Endothelial cell of umbilical vein (primary cell): ENCODE measurements around the gene SNX25. TPM values are rescaled to one million over a fixed set of nuclear protein-coding genes. Genes with fewer than 3 reads are reported as not detected.

Experiments
- BruUV-seq: library from RNA; stranded (reverse); fragments of 400-500 nt; replicated peaks from 2 replicates; lab custom pipeline; 2021; lab: Mats Ljungman, UMichigan
- CTCF ChIA-PET: fragments of 300-600, 350-600 bp; sonication (Branson Sonifier 250); formaldehyde crosslinking; loops from one replicate; lab custom pipeline; 2021; ENCODE audit warnings: antibody characterized with exemption, inconsistent platforms; lab: Charles Lee
- POLR2A ChIA-PET: fragments of 300-600, 350-600 bp; sonication (Branson Sonifier 250); formaldehyde crosslinking; loops from one replicate; lab custom pipeline; 2021; ENCODE audit warnings: antibody characterized with exemption, inconsistent platforms; lab: Charles Lee
- DNase-seq: peaks from one replicate; pipeline ENCODE4 v3.0.0-alpha.2; 2011; ENCODE audit warnings: low read depth, low spot score
- FAIRE-seq: peaks from 2 replicates; lab custom pipeline; 2011; peaks lifted over from hg19 to GRCh38; lab: Jason Lieb, UNC
- H2AFZ ChIP-seq: 2 replicates; pipeline ENCODE4 v1.6.0; 2012; ENCODE audit warnings: low read depth, low read length, control low read depth, inconsistent platforms
- H3K27ac ChIP-seq: 2 replicates; pipeline ENCODE4 v1.5.1; 2011; ENCODE audit warnings: low read depth, mild to moderate bottlenecking, control low read depth, low read length, moderate library complexity; ENCODE audit not compliant: insufficient read depth
- H3K27me3 ChIP-seq, 2 experiments: 2 replicates each; pipeline versions ENCODE4 v1.6.0 to v1.6.1; 2011; ENCODE audit warnings: low read length in 2 of 2, mixed read lengths in 1 of 2; ENCODE audit not compliant: control insufficient read depth in 2 of 2, insufficient read depth in 2 of 2
- H3K36me3 ChIP-seq, 2 experiments: 2 replicates in 1 of 2; 3 replicates in 1 of 2; pipeline ENCODE4 v1.5.1; 2011; ENCODE audit warnings: low read length in 2 of 2, mild to moderate bottlenecking in 1 of 2, moderate library complexity in 1 of 2; ENCODE audit not compliant: control insufficient read depth in 2 of 2, insufficient read depth in 2 of 2; ENCODE audit errors: extremely low read depth in 1 of 2
- H3K4me1 ChIP-seq: 3 replicates; pipeline ENCODE4 v1.5.1; 2011; ENCODE audit warnings: mild to moderate bottlenecking, low read length; ENCODE audit not compliant: control insufficient read depth, insufficient read depth; ENCODE audit errors: extremely low read depth
- H3K4me2 ChIP-seq: 2 replicates; pipeline ENCODE4 v1.6.1; 2011; ENCODE audit warnings: low read length, control low read depth, mixed read lengths; ENCODE audit not compliant: insufficient read depth
- H3K4me3 ChIP-seq, 3 experiments: fragments of 200-600 bp in 1 of 3; sonication (generic), shearing (Covaris generic) in 1 of 3; replicated peaks in 1 of 3; 2 replicates each; pipeline ENCODE4 v1.5.1; 2011 to 2016; ENCODE audit warnings: control low read depth in 3 of 3, low read length in 3 of 3, mild to moderate bottlenecking in 2 of 3, inconsistent platforms in 1 of 3, low read depth in 1 of 3, moderate library complexity in 1 of 3; ENCODE audit not compliant: insufficient read depth in 1 of 3
- H3K79me2 ChIP-seq: 2 replicates; pipeline ENCODE4 v1.6.0; 2012; ENCODE audit warnings: low read length, inconsistent platforms; ENCODE audit not compliant: control insufficient read depth, insufficient read depth
- H3K9ac ChIP-seq: replicated peaks from 2 replicates; pipeline ENCODE3; 2011; ENCODE audit warnings: low read length, control low read depth; ENCODE audit not compliant: insufficient read depth; ENCODE audit errors: extremely low read depth
- H3K9me1 ChIP-seq: replicated peaks from 3 replicates; pipeline ENCODE4 v1.6.0; 2011; ENCODE audit warnings: mild to moderate bottlenecking, low read length; ENCODE audit not compliant: control insufficient read depth, insufficient read depth; ENCODE audit errors: extremely low read depth
- H3K9me3 ChIP-seq: replicated peaks from 2 replicates; pipeline ENCODE4 v1.5.1; 2012; ENCODE audit warnings: low read length, inconsistent platforms; ENCODE audit not compliant: control insufficient read depth, insufficient read depth
- H4K20me1 ChIP-seq: replicated peaks from 2 replicates; pipeline ENCODE3; 2011; ENCODE audit warnings: mild to moderate bottlenecking, low read length; ENCODE audit not compliant: control insufficient read depth, insufficient read depth; ENCODE audit errors: extremely low read depth
- CTCF ChIP-seq, 2 donors: IDR thresholded peaks; 1 replicate in 1 of 2; 2 replicates in 1 of 2; pipeline ENCODE4 v1.5.1; 2011; ENCODE audit warnings: low read length in 2 of 2, mild to moderate bottlenecking in 2 of 2, moderate library complexity in 2 of 2, control low read depth in 1 of 2, inconsistent platforms in 1 of 2, low read depth in 1 of 2; ENCODE audit not compliant: insufficient read depth in 1 of 2; ENCODE audit errors: extremely low read depth in 1 of 2
- EZH2 ChIP-seq: IDR thresholded peaks from 2 replicates; pipeline ENCODE4 v1.6.1; 2012; ENCODE audit warnings: borderline replicate concordance, low read depth, mild to moderate bottlenecking, moderate library complexity, low read length, inconsistent platforms; ENCODE audit not compliant: severe bottlenecking
- FOS ChIP-seq: IDR thresholded peaks from 2 replicates; pipeline ENCODE4 v1.6.1; 2011; ENCODE audit warnings: mild to moderate bottlenecking, low read length, moderate library complexity, borderline replicate concordance; ENCODE audit not compliant: insufficient read depth
- MAX ChIP-seq: IDR thresholded peaks from 2 replicates; pipeline ENCODE4 v1.6.1; 2011; ENCODE audit not compliant: insufficient read depth, insufficient read length
- MYC ChIP-seq: IDR thresholded peaks from one replicate; pipeline ENCODE4 v1.6.1; 2011; ENCODE audit warnings: mild to moderate bottlenecking, low read depth, low read length
- POLR2AphosphoS5 ChIP-seq: IDR thresholded peaks from 2 replicates; pipeline ENCODE4 v1.6.1; 2012; ENCODE audit warnings: low read depth, mild to moderate bottlenecking, control low read depth, low read length, moderate library complexity; ENCODE audit not compliant: insufficient read depth
- dilution Hi-C: fragments of 300-500 bp; cut with MboI; formaldehyde crosslinking; loops from one replicate; pipeline ENCODE4 v1.15.0; 2019; ENCODE audit warnings: low sequenced_read_pairs; ENCODE audit not compliant: extremely low pct_ligation_motif_present
- intact Hi-C: fragments of 100-400 bp; cut with micrococcal nuclease; formaldehyde crosslinking; loops from one replicate; pipeline ENCODE4 v1.10.0; 2022
- polyA plus RNA-seq, 4 experiments: library from polyadenylated mRNA; depleted of rRNA in 3 of 4; stranded (reverse) in 3 of 4; unstranded in 1 of 4; fragments of >200 nt; gene quantifications; 2 replicates each; pipeline versions ENCODE4 v1.2.1 to v1.2.3, GENCODE V29; 2011 to 2012; ENCODE audit warnings: missing spikeins in 1 of 4
- total RNA-seq: library from RNA; stranded (reverse); gene quantifications from 2 replicates; pipeline ENCODE4 v1.2.3, GENCODE V29; 2021

The SNX25 gene
- total and polyA plus RNA-seq, 2 donors (not counting 3 experiments of a cell fraction or from before 2014, with no cell fraction given): 6.6 to 16.1 TPM

GRCh38 chr4:185380320-185380719 is 170.9 kb downstream of the SNX25 start:
- Histone ChIP-seq H3K9me1 (no peaks in the 10 kb centered on the region), H3K4me2 (no peak overlapping the region), H3K9ac (no peak overlapping the region), H3K79me2 (no peaks in the 10 kb centered on the region), H3K36me3 (peaks cover 0 to 3% of the 10 kb centered on the region in 2 experiments), H3K4me3 (no peak overlapping the region), H3K9me3 (no peaks in the 10 kb centered on the region), H3K27me3 (no peaks in the 10 kb centered on the region), H2AFZ (no peak overlapping the region), H3K4me1 (peaks cover 15% of the 10 kb centered on the region), H3K27ac (no peak overlapping the region), H4K20me1 (no peaks in the 10 kb centered on the region)
- dilution Hi-C loops: loop anchor here (25.0 kb wide), 1 partner anchor 93 kb away; no protein-coding TSS in a partner anchor
- CTCF ChIA-PET: interaction anchor here (1.3 to 1.4 kb wide), 3 partner anchors 28 to 641 kb away, joined by 3 to 4 read pairs (median 3); no protein-coding TSS in a partner anchor
- POLR2A ChIA-PET: no interaction called here
- no peak for DNase-seq
- TF ChIP-seq MAX (no peak), CTCF (IDR thresholded peaks at IDR 0.05; ENCODE audit: extremely low read depth in 1 of 2, insufficient read depth in 1 of 2, low read depth in 1 of 2, low read length in 2 of 2) (no peak), EZH2 (no peak), POLR2AphosphoS5 (no peak), FOS (no peak), MYC (no peak)
- intact Hi-C loops: no loop called here
- no peak for FAIRE-seq
- no TSS peak for BruUV-seq
